HK-2 (cell line): Measurements from ENCODE around the gene DIP2C.

ENCODE experiments used
- DNase-seq: peaks from one replicate; pipeline ENCODE4 v3.0.0-alpha.2; 2018; ENCODE audit not compliant: unreplicated experiment

Gene DIP2C

GRCh38 chr10:676178-676577, 13.3 kb downstream of the DIP2C start:
- DNase-seq, result no peak

GRCh38 chr10:675532-675931, 13.9 kb downstream of the DIP2C start:
- no peak for DNase-seq

GRCh38 chr10:673492-673891, 16.0 kb downstream of the DIP2C start:
- DNase-seq, result no peak

- no peak for DNase-seq
Measured at GRCh38 chr10:672992-673391, 16.5 kb downstream of the DIP2C start.

GRCh38 chr10:672203-672602, 17.3 kb downstream of the DIP2C start:
- no peak for DNase-seq

GRCh38 chr10:670990-671389, 18.5 kb downstream of the DIP2C start:
- DNase-seq, result no peak

GRCh38 chr10:670038-670437, 19.4 kb downstream of the DIP2C start:
- DNase-seq, result no peak

- DNase-seq, result no peak
Measured at GRCh38 chr10:668786-669485, 20.5 kb downstream of the DIP2C start.

GRCh38 chr10:667602-668143, 21.8 kb downstream of the DIP2C start:
- no peak for DNase-seq

- DNase-seq, result no peak
Measured at GRCh38 chr10:667096-667495, 22.4 kb downstream of the DIP2C start.

- DNase-seq, result no peak
Measured at GRCh38 chr10:666237-667012, 23.0 kb downstream of the DIP2C start.

- DNase-seq, result no peak
Measured at GRCh38 chr10:665579-666091, 23.8 kb downstream of the DIP2C start.

GRCh38 chr10:664893-665292, 24.6 kb downstream of the DIP2C start:
- no peak for DNase-seq

GRCh38 chr10:664301-664700, 25.2 kb downstream of the DIP2C start:
- DNase-seq, result no peak

GRCh38 chr10:663831-664251, 25.6 kb downstream of the DIP2C start:
- DNase-seq, result no peak

GRCh38 chr10:663466-663751, 26.1 kb downstream of the DIP2C start:
- DNase-seq, result no peak

- DNase-seq, result no peak
Measured at GRCh38 chr10:662686-663465, 26.6 kb downstream of the DIP2C start.

- no peak for DNase-seq
Measured at GRCh38 chr10:662223-662605, 27.3 kb downstream of the DIP2C start.

- DNase-seq, result no peak
Measured at GRCh38 chr10:661597-662222, 27.8 kb downstream of the DIP2C start.

- DNase-seq, result no peak
Measured at GRCh38 chr10:660970-661596, 28.4 kb downstream of the DIP2C start.

GRCh38 chr10:660413-660969, 29.0 kb downstream of the DIP2C start:
- DNase-seq, result no peak
